NT2/D1 (cell line): ENCODE measurements around the gene EOLA1.

Experiments
- SUZ12 ChIP-seq: IDR thresholded peaks from 2 replicates; pipeline ENCODE4 v1.6.1; 2011; ENCODE audit not compliant: insufficient read length, insufficient read depth; ENCODE audit errors: extremely low read depth
- YY1 ChIP-seq: IDR thresholded peaks from 2 replicates; pipeline ENCODE4 v1.6.1; 2011; ENCODE audit not compliant: insufficient read length, insufficient read depth

DNA sequence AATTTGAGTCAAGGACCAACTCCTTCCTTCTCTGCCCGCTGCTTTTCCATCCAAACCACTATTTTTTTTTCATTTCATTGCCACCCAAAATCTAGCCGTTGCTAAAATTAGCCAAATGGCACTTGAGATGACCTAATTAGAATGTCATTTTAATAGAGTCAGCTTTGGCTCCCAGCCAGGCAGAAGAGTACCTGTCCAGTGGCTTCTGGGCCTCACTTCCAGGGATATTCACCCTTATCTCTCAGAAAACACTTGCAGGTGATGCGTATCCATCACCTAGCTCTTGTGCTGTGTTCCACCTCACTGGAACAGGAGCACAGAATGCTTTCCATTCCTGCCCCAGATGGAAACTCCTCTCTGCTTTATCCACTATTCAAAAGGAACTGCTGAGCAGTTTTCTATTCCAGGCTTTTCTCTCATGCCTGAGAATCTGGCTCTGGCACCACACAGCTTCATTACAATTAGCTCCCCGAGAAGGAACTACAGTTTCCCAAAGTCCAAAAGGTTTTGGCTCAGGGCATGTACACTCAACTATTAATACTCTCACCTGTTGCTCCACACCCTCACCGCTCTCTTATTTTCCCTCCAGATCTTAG is 28.0 kb downstream of the EOLA1 start:
- TF ChIP-seq YY1 (no peak), SUZ12 (no peak)
